Omental fat pad (tissue), 4 donors: ENCODE data around the gene CCR4. TPM values are rescaled to one million over a fixed set of nuclear protein-coding genes. Genes with fewer than 3 reads are reported as not detected.

Source experiments
- ATAC-seq: fragments of 150-250 bp; one replicate; pipeline ENCODE4 v1.9.1; 2016; ENCODE audit warnings: mild to moderate bottlenecking, moderate library complexity; ENCODE audit not compliant: low FRiP score
- DNase-seq: peaks from one replicate; pipeline ENCODE4 v3.0.0-alpha.2; 2019; ENCODE audit warnings: low spot score
- total RNA-seq, 4 donors: library from RNA; depleted of rRNA; stranded (reverse); fragments of >200 nt; gene quantifications; one replicate each; pipeline ENCODE4 v1.1.0, GENCODE V29; 2016
- TF ChIP-seq, protein P1 (sequence below), 3 donors: fragments of 450-650 bp; IDR thresholded peaks; one replicate each; pipeline ENCODE4 v1.5.1; 2016 to 2017; ENCODE audit warnings: antibody characterized with exemption in 3 of 3, mild to moderate bottlenecking in 3 of 3, moderate library complexity in 2 of 3

The CCR4 gene
- total RNA-seq, 4 donors from 2014 or later, result 0.46 to 1.6 (median 0.69) TPM; not detected in 1

DNA sequence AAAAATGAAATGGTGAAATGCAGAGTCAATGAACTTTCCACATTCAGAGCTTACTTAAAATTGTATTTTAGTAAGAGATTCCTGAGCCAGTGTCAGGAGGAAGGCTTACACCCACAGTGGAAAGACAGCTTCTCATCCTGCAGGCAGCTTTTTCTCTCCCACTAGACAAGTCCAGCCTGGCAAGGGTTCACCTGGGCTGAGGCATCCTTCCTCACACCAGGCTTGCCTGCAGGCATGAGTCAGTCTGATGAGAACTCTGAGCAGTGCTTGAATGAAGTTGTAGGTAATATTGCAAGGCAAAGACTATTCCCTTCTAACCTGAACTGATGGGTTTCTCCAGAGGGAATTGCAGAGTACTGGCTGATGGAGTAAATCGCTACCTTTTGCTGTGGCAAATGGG lies 3.1 kb downstream of the CCR4 start:
- TF ChIP-seq, protein P1, sequence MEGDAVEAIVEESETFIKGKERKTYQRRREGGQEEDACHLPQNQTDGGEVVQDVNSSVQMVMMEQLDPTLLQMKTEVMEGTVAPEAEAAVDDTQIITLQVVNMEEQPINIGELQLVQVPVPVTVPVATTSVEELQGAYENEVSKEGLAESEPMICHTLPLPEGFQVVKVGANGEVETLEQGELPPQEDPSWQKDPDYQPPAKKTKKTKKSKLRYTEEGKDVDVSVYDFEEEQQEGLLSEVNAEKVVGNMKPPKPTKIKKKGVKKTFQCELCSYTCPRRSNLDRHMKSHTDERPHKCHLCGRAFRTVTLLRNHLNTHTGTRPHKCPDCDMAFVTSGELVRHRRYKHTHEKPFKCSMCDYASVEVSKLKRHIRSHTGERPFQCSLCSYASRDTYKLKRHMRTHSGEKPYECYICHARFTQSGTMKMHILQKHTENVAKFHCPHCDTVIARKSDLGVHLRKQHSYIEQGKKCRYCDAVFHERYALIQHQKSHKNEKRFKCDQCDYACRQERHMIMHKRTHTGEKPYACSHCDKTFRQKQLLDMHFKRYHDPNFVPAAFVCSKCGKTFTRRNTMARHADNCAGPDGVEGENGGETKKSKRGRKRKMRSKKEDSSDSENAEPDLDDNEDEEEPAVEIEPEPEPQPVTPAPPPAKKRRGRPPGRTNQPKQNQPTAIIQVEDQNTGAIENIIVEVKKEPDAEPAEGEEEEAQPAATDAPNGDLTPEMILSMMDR (IDR thresholded peaks at IDR 0.05), result no peak
- DNase-seq (no peak), ATAC-seq (no peak)

DNA sequence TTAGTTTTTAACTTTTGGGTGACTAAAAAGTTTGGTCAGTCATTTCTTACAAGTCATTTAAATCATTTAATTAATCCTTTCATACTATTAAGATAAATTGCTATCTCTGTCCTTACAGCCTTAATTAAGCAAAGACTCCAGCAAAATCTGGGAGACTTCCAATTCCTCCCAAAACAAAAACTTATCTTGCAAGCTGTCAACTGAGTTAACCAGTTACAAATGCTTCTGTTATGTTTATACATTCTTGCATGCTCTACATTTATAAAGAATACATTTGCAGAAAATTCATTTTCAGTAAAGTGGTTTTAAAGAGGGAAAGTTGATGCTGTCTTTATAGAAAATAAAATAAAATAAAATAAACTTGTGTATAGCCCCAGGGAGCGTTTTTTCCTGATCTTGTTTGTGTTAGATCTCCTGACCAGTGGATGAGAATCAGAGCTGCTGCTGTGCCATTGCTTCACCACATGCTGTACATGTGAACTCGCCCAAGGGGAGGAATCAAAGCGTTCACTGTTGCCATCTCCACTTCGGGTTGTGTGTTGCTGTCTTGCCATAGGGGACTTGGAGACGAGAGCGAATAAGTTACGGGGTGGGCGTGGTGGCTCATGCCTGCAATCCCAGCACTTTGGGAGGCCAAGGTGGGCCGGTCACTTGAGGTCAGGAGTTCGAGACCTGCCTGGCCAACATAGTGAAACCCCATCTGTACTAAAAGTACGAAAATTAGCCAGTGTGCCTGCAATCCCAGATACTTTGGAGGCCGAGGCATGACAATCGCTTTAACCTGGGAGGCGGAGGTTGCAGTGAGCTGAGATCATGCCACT lies 5.5 kb downstream of the CCR4 start:
- ATAC-seq, result no peak

GRCh38 chr3:32958509-32958908 lies 7.1 kb downstream of the CCR4 start:
- ATAC-seq (no peak), DNase-seq (no peak)
- TF ChIP-seq, protein P1 (IDR thresholded peaks at IDR 0.05), result no peak

More for the DNA sequence above, 5.5 kb downstream of the CCR4 start:
- DNase-seq, result no peak
- TF ChIP-seq, protein P1 (IDR thresholded peaks at IDR 0.05), result no peak

DNA sequence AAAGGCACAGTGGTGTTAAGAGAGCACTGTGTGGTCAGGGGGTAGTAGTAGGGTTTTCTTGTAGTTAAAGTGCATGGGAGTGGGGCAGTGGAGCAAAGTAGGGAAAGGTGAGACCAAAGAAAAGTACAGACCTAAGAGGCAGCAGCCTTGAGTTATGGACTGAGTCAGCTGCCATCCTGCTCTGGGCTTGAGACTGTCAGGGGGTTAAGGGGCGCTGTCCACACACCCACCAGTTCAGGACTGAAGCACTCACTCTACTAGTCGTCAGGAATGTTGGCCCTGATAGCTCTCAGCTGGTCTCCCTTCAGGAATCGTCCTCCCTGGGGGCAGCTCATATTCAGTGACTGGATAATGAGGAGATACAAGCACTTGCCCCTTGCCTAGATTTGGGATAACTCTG lies 7.9 kb downstream of the CCR4 start:
- DNase-seq (no peak), ATAC-seq (no peak)
- TF ChIP-seq, protein P1 (IDR thresholded peaks at IDR 0.05), result no peak

DNA sequence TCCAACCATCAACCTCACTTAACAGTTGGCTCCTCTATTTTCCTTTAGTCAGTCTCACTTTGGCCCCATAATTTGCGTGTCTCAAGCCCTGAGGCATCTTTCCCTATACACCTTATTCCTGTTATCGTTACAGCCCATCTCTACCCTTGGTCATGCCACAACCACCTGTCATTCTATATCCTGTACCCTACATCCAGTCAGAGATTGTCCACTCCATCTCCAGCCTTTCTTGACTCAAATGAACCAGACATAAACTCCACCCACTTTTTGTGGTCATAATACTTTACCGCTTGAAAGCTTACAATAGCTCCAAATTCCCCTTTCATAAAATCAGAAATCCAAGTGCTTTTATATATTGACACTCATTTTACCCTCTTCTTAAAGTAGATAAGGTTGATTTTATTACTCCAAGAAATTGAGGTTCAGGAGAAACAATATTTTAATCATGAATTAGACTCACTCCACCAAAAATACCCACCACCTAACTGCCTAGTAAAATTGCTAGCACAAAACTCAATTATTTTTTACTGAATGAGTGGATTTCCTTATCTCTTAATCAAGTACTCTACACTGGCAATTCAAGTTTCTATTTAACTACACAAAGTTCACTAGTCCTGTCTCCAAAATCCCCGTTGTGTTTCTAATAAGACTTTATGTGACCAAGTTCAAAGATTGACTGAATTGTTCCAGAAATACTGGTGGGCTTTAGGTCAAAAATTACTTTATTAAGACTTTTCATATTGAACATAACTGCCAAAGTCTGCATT lies 9.1 kb downstream of the CCR4 start:
- TF ChIP-seq, protein P1 (IDR thresholded peaks at IDR 0.05), result no peak
- DNase-seq, result no peak
- ATAC-seq, result no peak

DNA sequence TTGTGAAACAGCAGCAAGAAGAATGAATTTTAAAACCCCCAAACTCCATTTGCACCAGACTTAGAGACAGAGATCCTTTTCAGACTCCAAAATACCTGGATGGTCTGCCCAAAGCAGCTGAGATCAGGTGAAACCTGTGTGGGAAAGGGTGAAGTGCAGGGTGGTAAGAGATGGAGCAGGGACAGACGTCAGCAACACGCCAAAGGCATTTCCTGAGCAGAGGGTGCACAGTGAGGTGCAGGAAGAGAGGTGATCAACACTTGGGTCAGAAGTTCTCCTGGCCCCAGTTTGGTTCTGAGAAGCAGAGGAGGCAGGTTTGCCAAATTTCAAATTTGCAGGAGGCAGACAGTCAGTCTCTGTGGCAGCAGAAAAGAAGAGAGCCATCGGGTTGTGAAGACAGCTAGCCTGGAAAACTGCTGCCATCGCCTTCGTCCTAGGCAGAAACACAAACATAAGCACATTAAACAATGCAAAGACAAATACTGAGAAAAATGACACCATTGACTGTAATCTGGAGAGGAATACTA lies 9.8 kb downstream of the CCR4 start:
- TF ChIP-seq, protein P1 (IDR thresholded peaks at IDR 0.05), result no peak
- no peak for ATAC-seq

More for the DNA sequence above, 9.8 kb downstream of the CCR4 start:
- DNase-seq, result no peak
